Gastrocnemius medialis (tissue), 4 donors: ENCODE data around the gene PRSS8. TPM values are rescaled to one million over a fixed set of nuclear protein-coding genes. Genes with fewer than 3 reads are reported as not detected.
"Not testable (repeated sequence)": the region's sequence is repeated elsewhere in the genome, so short reads cannot be mapped to it uniquely, and the experiment has no call there.

Experiments used
- ATAC-seq, 2 donors: fragments of 150-250 bp; one replicate each; pipeline ENCODE4 v1.9.1; 2016
- DNase-seq, 2 donors: peaks; one replicate each; pipeline ENCODE4 v3.0.0-alpha.2; 2019
- H3K27ac ChIP-seq, 4 donors: fragments of 200-600 bp; sonication (generic); 1 replicate in 1 of 4; 2 replicates in 3 of 4; pipeline ENCODE4 v1.5.1; 2016 to 2018; ENCODE audit warnings: mild to moderate bottlenecking in 2 of 4, moderate library complexity in 1 of 4
- H3K27me3 ChIP-seq, 3 donors: fragments of 200-600 bp; sonication (generic) in 2 of 3; 1 replicate in 1 of 3; 2 replicates in 2 of 3; pipeline versions ENCODE4 v1.5.1 to v1.6.0; 2016 to 2019; ENCODE audit warnings: mild to moderate bottlenecking in 1 of 3, moderate library complexity in 1 of 3
- H3K36me3 ChIP-seq, 2 donors: fragments of 200-600 bp; sonication (generic) in 1 of 2; one replicate each; pipeline ENCODE4 v1.5.1; 2017 to 2018
- H3K4me1 ChIP-seq, 2 donors: fragments of 200-600 bp; sonication (generic) in 1 of 2; one replicate each; pipeline ENCODE4 v1.5.1; 2016 to 2017; ENCODE audit warnings: mild to moderate bottlenecking in 2 of 2
- H3K4me3 ChIP-seq, 4 donors: fragments of 200-600 bp; sonication (generic) in 3 of 4; 1 replicate in 1 of 4; 2 replicates in 3 of 4; pipeline ENCODE4 v1.5.1; 2016 to 2019; ENCODE audit warnings: mild to moderate bottlenecking in 2 of 4
- H3K9me3 ChIP-seq, 3 donors: fragments of 200-600 bp; sonication (generic) in 2 of 3; 1 replicate in 1 of 3; 2 replicates in 2 of 3; pipeline ENCODE4 v1.5.1; 2016 to 2019
- CTCF ChIP-seq, 5 experiments: fragments of 450-650 bp in 3 of 5; fragments of 200-600 bp in 2 of 5; sonication (generic) in 2 of 5; IDR thresholded peaks in 4 of 5; conservative IDR thresholded peaks in 1 of 5; 1 replicate in 4 of 5; 2 replicates in 1 of 5; pipeline ENCODE4 v1.5.1; 2016 to 2019; ENCODE audit warnings: antibody characterized with exemption in 5 of 5, mild to moderate bottlenecking in 3 of 5, moderate library complexity in 3 of 5
- POLR2A ChIP-seq, 2 donors: fragments of 450-650 bp; IDR thresholded peaks; one replicate each; pipeline ENCODE4 v1.6.1; 2017; ENCODE audit warnings: antibody characterized with exemption in 2 of 2, mild to moderate bottlenecking in 2 of 2, moderate library complexity in 2 of 2
- in situ Hi-C, 4 donors: fragments of 200-750 bp; cut with MboI; loops; one replicate each; pipeline versions ENCODE4 v1.15.0 to v1.8.0; 2017; ENCODE audit warnings: low sequenced_read_pairs in 4 of 4
- intact Hi-C: fragments of 100-400 bp; cut with DNase I; formaldehyde crosslinking; loops from one replicate; pipeline ENCODE4 v1.15.1; 2023; ENCODE audit warnings: low total_unique reads
- total RNA-seq, 4 donors: library from RNA; depleted of rRNA; stranded (reverse); fragments of >200 nt; gene quantifications; one replicate each; pipeline versions ENCODE4 v1.1.0 to v1.2.3, GENCODE V29; 2016

The PRSS8 gene
- total RNA-seq, 4 donors from 2014 or later, result 0.24 to 1.2 TPM; not detected in 2

- no peak for DNase-seq
- ATAC-seq, result no peak
- intact Hi-C loops, result no loop called here
- H3K4me1 ChIP-seq, result peaks cover 0 to 5% of the 10 kb centered on the region in 2 donors
- H3K27me3 ChIP-seq, result no peaks in the 10 kb centered on the region
- H3K27ac ChIP-seq, result no peak overlapping the region
- in situ Hi-C loops, result no loop called here
- TF ChIP-seq CTCF (IDR thresholded peaks at IDR 0.05 in 4 of 5, conservative IDR thresholded peaks at IDR 0.05 in 1 of 5) (no peak), POLR2A (IDR thresholded peaks at IDR 0.05) (no peak)
- no peaks in the 10 kb centered on the region for H3K9me3 ChIP-seq
- no peaks in the 10 kb centered on the region for H3K36me3 ChIP-seq
- H3K4me3 ChIP-seq, result no peak overlapping the region
Measured at GRCh38 chr16:31147574-31147973, 12.0 kb upstream of the PRSS8 start.

- H3K4me1 ChIP-seq, result peaks cover 7 to 15% of the 10 kb centered on the region in 2 donors
- H3K36me3 ChIP-seq, result no peaks in the 10 kb centered on the region
- in situ Hi-C loops, result no loop called here
- intact Hi-C loops, result no loop called here
- H3K4me3 ChIP-seq, result no peak overlapping the region
- no peaks in the 10 kb centered on the region for H3K9me3 ChIP-seq
- no peak overlapping the region for H3K27ac ChIP-seq
- no peaks in the 10 kb centered on the region for H3K27me3 ChIP-seq
- TF ChIP-seq CTCF (IDR thresholded peaks at IDR 0.05 in 4 of 5, conservative IDR thresholded peaks at IDR 0.05 in 1 of 5), result no peak
- no peak for TF ChIP-seq POLR2A (IDR thresholded peaks at IDR 0.05)
- DNase-seq, result no peak
- ATAC-seq, result no peak
Measured at GRCh38 chr16:31145398-31145990, 10.0 kb upstream of the PRSS8 start.

- H3K9me3 ChIP-seq, intact Hi-C loops, DNase-seq, in situ Hi-C loops, H3K36me3 ChIP-seq, H3K4me1 ChIP-seq, H3K27me3 ChIP-seq, ATAC-seq, H3K27ac ChIP-seq, H3K4me3 ChIP-seq: not testable (repeated sequence)
Measured at GRCh38 chr16:31144418-31144817, 8.9 kb upstream of the PRSS8 start.

DNA sequence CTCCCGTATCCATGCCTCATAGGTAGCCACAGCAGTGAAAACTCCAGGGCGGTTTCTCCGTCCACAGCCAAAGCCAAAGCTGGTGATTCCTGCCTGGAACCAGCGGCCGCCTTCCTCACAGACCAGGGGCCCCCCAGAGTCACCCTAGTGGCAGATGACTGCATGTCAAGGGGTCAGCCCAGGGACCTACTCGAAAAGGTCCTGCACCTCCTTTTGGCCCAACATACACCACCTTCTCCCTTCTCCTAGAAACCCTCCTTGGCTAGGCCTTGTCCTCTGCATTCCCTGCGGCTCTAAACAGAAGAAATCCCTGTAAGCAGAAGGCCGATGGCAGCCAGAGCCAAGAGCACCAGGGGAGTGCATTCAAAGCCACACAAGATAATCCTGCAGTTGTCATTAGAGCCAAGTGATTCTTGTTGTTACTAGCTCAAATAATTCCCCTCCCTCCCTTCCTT, 8.2 kb upstream of the PRSS8 start:
- ATAC-seq, result no peak
- in situ Hi-C loops, result no loop called here
- H3K4me1 ChIP-seq, result peaks cover 12 to 13% of the 10 kb centered on the region in 2 donors
- intact Hi-C loops, result loop anchor here (2.0 kb wide), 2 partner anchors 39 to 315 kb away; partner anchors contain the start of gene ARMC5
- H3K36me3 ChIP-seq, result no peaks in the 10 kb centered on the region
- no peaks in the 10 kb centered on the region for H3K27me3 ChIP-seq
- no peaks in the 10 kb centered on the region for H3K9me3 ChIP-seq
- DNase-seq, result no peak
- H3K27ac ChIP-seq, result no peak overlapping the region
- H3K4me3 ChIP-seq, result no peak overlapping the region
- TF ChIP-seq POLR2A (IDR thresholded peaks at IDR 0.05) (no peak), CTCF (IDR thresholded peaks at IDR 0.05 in 4 of 5, conservative IDR thresholded peaks at IDR 0.05 in 1 of 5) (no peak)

GRCh38 chr16:31143011-31143693, 7.6 kb upstream of the PRSS8 start:
- DNase-seq, result peak in 1 of 2 donors; percentile 32
- in situ Hi-C loops (no loop called here), intact Hi-C loops (loop anchor here (2.0 kb wide), 2 partner anchors 38 to 316 kb away; partner anchors contain the start of gene ARMC5)
- Histone ChIP-seq H3K4me3 (peak overlapping the region; percentile 42 to 75 (median 58)), H3K27ac (peak overlapping the region; percentile 63 to 88 (median 82)), H3K9me3 (no peaks in the 10 kb centered on the region), H3K27me3 (no peaks in the 10 kb centered on the region), H3K4me1 (peaks cover 18 to 19% of the 10 kb centered on the region in 2 donors), H3K36me3 (no peaks in the 10 kb centered on the region)
- TF ChIP-seq CTCF (IDR thresholded peaks at IDR 0.05 in 4 of 5, conservative IDR thresholded peaks at IDR 0.05 in 1 of 5) (no peak), POLR2A (IDR thresholded peaks at IDR 0.05) (no peak)
- no peak for ATAC-seq
